H1 (cell line): ENCODE measurements around the gene KHDRBS2. TPM values are rescaled to one million over a fixed set of nuclear protein-coding genes. Genes with fewer than 3 reads are reported as not detected.

Experiments used
- CTCF ChIA-PET: fragments of 300-600 bp; sonication (Branson Sonifier 250); formaldehyde crosslinking; loops from one replicate; lab custom pipeline; 2021; ENCODE audit not compliant: partially characterized antibody; lab: Charles Lee
- POLR2A ChIA-PET: fragments of 300-600 bp; sonication (Branson Sonifier 250); formaldehyde crosslinking; loops from one replicate; lab custom pipeline; 2021; ENCODE audit warnings: inconsistent platforms; ENCODE audit not compliant: partially characterized antibody; lab: Charles Lee
- DNase-seq, 2 experiments: peaks; one replicate each; pipeline versions ENCODE4 v3.0.0 to v3.0.0-alpha.2; 2010 to 2022; ENCODE audit warnings: low spot score in 2 of 2, low read depth in 1 of 2, mixed read lengths in 1 of 2
- FAIRE-seq: peaks from 2 replicates; lab custom pipeline; 2011; peaks lifted over from hg19 to GRCh38; lab: Jason Lieb, UNC
- H2AFZ ChIP-seq: 2 replicates; pipeline ENCODE4 v1.8.1; 2012; ENCODE audit warnings: low read length, inconsistent platforms
- H2AK5ac ChIP-seq: 2 replicates; pipeline ENCODE4 v1.6.1; 2013; ENCODE audit warnings: low read depth, low read length
- H2BK120ac ChIP-seq: replicated peaks from 2 replicates; pipeline ENCODE3; 2013; ENCODE audit warnings: low read depth, low read length, inconsistent platforms
- H2BK12ac ChIP-seq: 2 replicates; pipeline ENCODE4 v1.6.1; 2013; ENCODE audit warnings: low read depth, low read length
- H2BK15ac ChIP-seq: 2 replicates; pipeline ENCODE4 v1.6.1; 2013; ENCODE audit warnings: low read length
- H2BK20ac ChIP-seq: 2 replicates; pipeline ENCODE4 v1.6.1; 2013; ENCODE audit warnings: low read length
- H2BK5ac ChIP-seq: 2 replicates; pipeline ENCODE4 v1.6.1; 2013; ENCODE audit warnings: low read depth, low read length
- H3K14ac ChIP-seq: 2 replicates; pipeline ENCODE4 v1.6.1; 2013; ENCODE audit warnings: inconsistent platforms; ENCODE audit not compliant: insufficient read length
- H3K18ac ChIP-seq: 2 replicates; pipeline ENCODE4 v1.6.1; 2013; ENCODE audit warnings: low read length; ENCODE audit errors: extremely low read depth
- H3K23ac ChIP-seq: 2 replicates; pipeline ENCODE4 v1.6.1; 2013; ENCODE audit warnings: inconsistent platforms; ENCODE audit not compliant: insufficient read length
- H3K23me2 ChIP-seq: 2 replicates; pipeline ENCODE4 v1.6.1; 2013; ENCODE audit warnings: low read depth, low read length
- H3K27ac ChIP-seq: 2 replicates; pipeline ENCODE4 v1.6.1; 2011; ENCODE audit warnings: low read depth, low read length, inconsistent platforms
- H3K27me3 ChIP-seq, 4 experiments: replicated peaks in 1 of 4; 1 replicate in 1 of 4; 2 replicates in 3 of 4; pipeline versions ENCODE4 v1.6.1 to v1.8.1; 2011 to 2013; ENCODE audit warnings: low read length in 3 of 4, mild to moderate bottlenecking in 3 of 4, inconsistent platforms in 2 of 4, mixed read lengths in 2 of 4, moderate library complexity in 1 of 4; ENCODE audit not compliant: control insufficient read depth in 3 of 4, insufficient read depth in 3 of 4; ENCODE audit errors: extremely low read depth in 1 of 4
- H3K36me3 ChIP-seq, 4 experiments: 2 replicates each; pipeline versions ENCODE4 v1.6.1 to v1.8.1; 2011 to 2013; ENCODE audit warnings: mild to moderate bottlenecking in 4 of 4, low read length in 3 of 4, moderate library complexity in 2 of 4, control low read depth in 1 of 4, inconsistent platforms in 1 of 4; ENCODE audit not compliant: insufficient read depth in 4 of 4, control insufficient read depth in 2 of 4
- H3K4ac ChIP-seq: replicated peaks from 2 replicates; pipeline ENCODE3; 2013; ENCODE audit warnings: low read length, low read depth, mixed read lengths, inconsistent platforms; ENCODE audit not compliant: insufficient read length
- H3K4me1 ChIP-seq, 4 experiments: replicated peaks in 1 of 4; 1 replicate in 1 of 4; 2 replicates in 3 of 4; pipeline versions ENCODE4 v1.6.1 to v1.8.1; 2011 to 2013; ENCODE audit warnings: low read length in 3 of 4, inconsistent platforms in 2 of 4, mixed read lengths in 1 of 4; ENCODE audit not compliant: insufficient read depth in 4 of 4, control insufficient read depth in 3 of 4
- H3K4me2 ChIP-seq, 2 experiments: 2 replicates each; pipeline versions ENCODE4 v1.6.1 to v1.8.1; 2011 to 2013; ENCODE audit warnings: low read depth in 2 of 2, low read length in 2 of 2, control low read depth in 1 of 2, inconsistent platforms in 1 of 2, mild to moderate bottlenecking in 1 of 2; ENCODE audit not compliant: insufficient read depth in 1 of 2
- H3K4me3 ChIP-seq, 4 experiments: fragments of 200-600, 300-600 bp in 1 of 4; sonication (generic), shearing (Covaris generic), sonication (Bioruptor Twin) in 1 of 4; 2 replicates each; pipeline versions ENCODE4 v1.5.1 to v1.8.1; 2011 to 2016; ENCODE audit warnings: low read length in 4 of 4, low read depth in 3 of 4, control low read depth in 2 of 4, inconsistent platforms in 2 of 4, mild to moderate bottlenecking in 2 of 4, mixed read lengths in 1 of 4, moderate library complexity in 1 of 4; ENCODE audit not compliant: insufficient read depth in 2 of 4; ENCODE audit errors: extremely low read depth in 1 of 4
- H3K56ac ChIP-seq: replicated peaks from 2 replicates; pipeline ENCODE3; 2013; ENCODE audit warnings: low read depth, mild to moderate bottlenecking, mixed read lengths, low read length, inconsistent platforms; ENCODE audit not compliant: insufficient read length
- H3K79me1 ChIP-seq: 2 replicates; pipeline ENCODE4 v1.6.1; 2013; ENCODE audit warnings: low read depth, low read length, control low read depth
- H3K79me2 ChIP-seq, 2 experiments: 2 replicates each; pipeline versions ENCODE4 v1.6.1 to v1.8.1; 2012 to 2013; ENCODE audit warnings: low read length in 2 of 2, mild to moderate bottlenecking in 2 of 2, inconsistent platforms in 1 of 2; ENCODE audit not compliant: insufficient read depth in 2 of 2, control insufficient read depth in 1 of 2
- H3K9ac ChIP-seq, 4 experiments: replicated peaks in 1 of 4; 1 replicate in 1 of 4; 2 replicates in 3 of 4; pipeline versions ENCODE4 v1.6.1 to v1.8.1; 2011 to 2013; ENCODE audit warnings: low read depth in 3 of 4, low read length in 3 of 4, control low read depth in 2 of 4, mild to moderate bottlenecking in 2 of 4, moderate library complexity in 2 of 4, inconsistent platforms in 1 of 4; ENCODE audit errors: extremely low read depth in 1 of 4
- H3K9me3 ChIP-seq, 2 experiments: 2 replicates each; pipeline versions ENCODE4 v1.6.1 to v1.8.1; 2012 to 2013; ENCODE audit warnings: mild to moderate bottlenecking in 2 of 2, moderate library complexity in 2 of 2, control low read depth in 1 of 2, inconsistent platforms in 1 of 2, low read depth in 1 of 2, low read length in 1 of 2, mixed read lengths in 1 of 2; ENCODE audit not compliant: insufficient read depth in 2 of 2
- H4K20me1 ChIP-seq, 2 experiments: replicated peaks in 1 of 2; 2 replicates each; pipeline versions ENCODE3 to v1.8.1; 2011 to 2013; ENCODE audit warnings: inconsistent platforms in 2 of 2, low read length in 2 of 2, mild to moderate bottlenecking in 1 of 2; ENCODE audit not compliant: insufficient read depth in 2 of 2, control insufficient read depth in 1 of 2
- H4K5ac ChIP-seq: 2 replicates; pipeline ENCODE4 v1.6.1; 2013; ENCODE audit warnings: low read length, low read depth, mixed read lengths, inconsistent platforms; ENCODE audit not compliant: insufficient read length
- H4K8ac ChIP-seq: 2 replicates; pipeline ENCODE4 v1.8.0; 2013; ENCODE audit warnings: mild to moderate bottlenecking, moderate library complexity, low read length, inconsistent platforms; ENCODE audit not compliant: insufficient read depth; ENCODE audit errors: extremely low read depth
- H4K91ac ChIP-seq: replicated peaks from 2 replicates; pipeline ENCODE3; 2013; ENCODE audit warnings: low read length, mixed read lengths, inconsistent platforms; ENCODE audit not compliant: insufficient read length
- ASH2L ChIP-seq: fragments of 200-600, 300-600 bp; sonication (generic); IDR thresholded peaks from one replicate; pipeline ENCODE4 v1.7.1; 2017; ENCODE audit warnings: low read length
- BACH1 ChIP-seq: IDR thresholded peaks from 2 replicates; pipeline ENCODE4 v1.6.1; 2012; ENCODE audit warnings: low read length, improper control_type of control experiment
- CHD2 ChIP-seq: IDR thresholded peaks from 2 replicates; pipeline ENCODE4 v1.6.1; 2012; ENCODE audit warnings: low read length, improper control_type of control experiment
- EGR1 ChIP-seq: IDR thresholded peaks from 2 replicates; pipeline ENCODE4 v1.6.1; 2011; ENCODE audit warnings: low read depth, low read length, borderline replicate concordance
- KDM5A ChIP-seq: fragments of 200-600 bp; IDR thresholded peaks from 2 replicates; pipeline ENCODE4 v1.7.1; 2012; ENCODE audit warnings: mild to moderate bottlenecking, low read length, inconsistent platforms, mixed read lengths
- NANOG ChIP-seq: IDR thresholded peaks from 2 replicates; pipeline ENCODE4 v1.6.1; 2011; ENCODE audit warnings: low read length, low read depth, mild to moderate bottlenecking, inconsistent platforms; ENCODE audit not compliant: insufficient read depth, poor library complexity, severe bottlenecking
- SAP30 ChIP-seq: fragments of 300-600 bp; sonication (generic); IDR thresholded peaks from 2 replicates; pipeline ENCODE4 v1.7.1; 2012; ENCODE audit warnings: low read length, moderate library complexity, mild to moderate bottlenecking, inconsistent platforms; ENCODE audit not compliant: insufficient read depth, insufficient replicate concordance
- ZNF274 ChIP-seq: IDR thresholded peaks from 2 replicates; pipeline ENCODE4 v1.7.0; 2012; ENCODE audit warnings: low read length, borderline replicate concordance; ENCODE audit errors: extremely low read depth
- polyA plus RNA-seq, 7 experiments: library from polyadenylated mRNA; depleted of rRNA in 3 of 7; stranded (reverse) in 5 of 7; unstranded in 2 of 7; fragments of >200 nt in 5 of 7; fragments of 200-250 nt in 2 of 7; gene quantifications; 1 replicate in 5 of 7; 2 replicates in 1 of 7; 4 replicates in 1 of 7; pipeline versions ENCODE4 v1.2.1 to v1.2.3, GENCODE V29; 2011 to 2013; ENCODE audit warnings: missing spikeins in 2 of 7, mixed read lengths in 2 of 7
- total RNA-seq: library from RNA; stranded (reverse); fragmentation: NEBNext Ultra II Directional; extraction: Animal tissue kit (Norgen Biotek cat#: 25700); gene quantifications from 2 replicates; pipeline ENCODE4 v1.2.1, GENCODE V29; 2021
- TF ChIP-seq, protein P1 (sequence below): IDR thresholded peaks from 2 replicates; pipeline ENCODE4 v1.6.1; 2012; ENCODE audit warnings: inconsistent platforms

The KHDRBS2 gene
- total and polyA plus RNA-seq, 2 of the 8 experiments (the other 6 are each of a cell fraction or from before 2014, with no cell fraction given): 5.2 to 7.7 TPM

DNA sequence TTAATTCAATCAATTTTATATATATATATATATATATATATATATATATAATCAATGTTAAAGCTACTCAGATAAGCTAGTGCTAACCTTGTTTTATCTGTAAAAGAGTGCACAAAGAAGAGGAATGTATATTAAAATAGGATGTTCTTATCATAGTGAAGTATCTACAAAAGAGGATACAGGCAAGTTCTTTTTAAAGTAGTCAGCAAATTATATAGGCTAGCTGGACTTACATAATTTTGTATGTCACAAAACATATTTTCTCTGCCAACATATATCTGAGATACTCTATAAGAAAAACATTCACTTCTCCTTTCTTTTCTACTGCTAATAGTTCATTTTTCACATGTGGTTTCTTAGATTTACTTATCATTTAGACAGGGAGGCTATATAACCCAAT lies 39.9 kb downstream of the KHDRBS2 start:
- no peak overlapping the region for H3K4ac ChIP-seq
- no peak overlapping the region for H3K23ac ChIP-seq
- no peak overlapping the region for H2BK20ac ChIP-seq
- DNase-seq (no peak), FAIRE-seq (no peak)
- H2BK15ac ChIP-seq: no peak overlapping the region
- H3K27ac ChIP-seq: no peak overlapping the region
- no peak overlapping the region for H2BK120ac ChIP-seq
- no peak overlapping the region for H3K4me3 ChIP-seq
- peaks cover 0 to 15% of the 10 kb centered on the region in 2 experiments; a peak in 2 of 4 replicates for H3K79me2 ChIP-seq
- H3K23me2 ChIP-seq: no peaks in the 10 kb centered on the region
- H2AFZ ChIP-seq: no peak overlapping the region
- no peak overlapping the region for H3K56ac ChIP-seq
- no peak overlapping the region for H4K5ac ChIP-seq
- ChIA-PET CTCF (interaction anchor here (0.5 kb wide), 1 partner anchor 8 kb away, joined by 4 read pairs; no protein-coding TSS in a partner anchor), POLR2A (no interaction called here)
- no peaks in the 10 kb centered on the region for H3K9me3 ChIP-seq
- H3K36me3 ChIP-seq: no peaks in the 10 kb centered on the region
- no peaks in the 10 kb centered on the region for H3K27me3 ChIP-seq
- H3K9ac ChIP-seq: no peak overlapping the region
- no peak overlapping the region for H4K8ac ChIP-seq
- H2AK5ac ChIP-seq: no peak overlapping the region
- H3K14ac ChIP-seq: no peak overlapping the region
- H2BK12ac ChIP-seq: no peak overlapping the region
- H3K79me1 ChIP-seq: no peaks in the 10 kb centered on the region
- TF ChIP-seq EGR1: no peak
- no peak for TF ChIP-seq CHD2
- TF ChIP-seq, protein P1, sequence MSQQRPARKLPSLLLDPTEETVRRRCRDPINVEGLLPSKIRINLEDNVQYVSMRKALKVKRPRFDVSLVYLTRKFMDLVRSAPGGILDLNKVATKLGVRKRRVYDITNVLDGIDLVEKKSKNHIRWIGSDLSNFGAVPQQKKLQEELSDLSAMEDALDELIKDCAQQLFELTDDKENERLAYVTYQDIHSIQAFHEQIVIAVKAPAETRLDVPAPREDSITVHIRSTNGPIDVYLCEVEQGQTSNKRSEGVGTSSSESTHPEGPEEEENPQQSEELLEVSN: no peak
- no peak for TF ChIP-seq BACH1
- no peak for TF ChIP-seq KDM5A
- no peak for TF ChIP-seq SAP30
- no peak for TF ChIP-seq ZNF274
- no peak for TF ChIP-seq ASH2L
- TF ChIP-seq NANOG: no peak
- H3K4me1 ChIP-seq: no peaks in the 10 kb centered on the region
- no peak overlapping the region for H2BK5ac ChIP-seq
- H4K91ac ChIP-seq: no peak overlapping the region
- no peak overlapping the region for H3K4me2 ChIP-seq
- no peaks in the 10 kb centered on the region for H4K20me1 ChIP-seq
- H3K18ac ChIP-seq: no peak overlapping the region
